Spinal cord (tissue), 10 donors: ENCODE results near the gene PDZD7. TPM values are rescaled to one million over a fixed set of nuclear protein-coding genes. Genes with fewer than 3 reads are reported as not detected.

ENCODE experiments used
- DNase-seq, 6 donors: peaks; one replicate each; pipeline versions ENCODE4 v3.0.0 to v3.0.0-alpha.2; 2013 to 2015; ENCODE audit warnings: low spot score in 6 of 6, low read depth in 4 of 6
- H3K27ac ChIP-seq: one replicate; pipeline ENCODE4 v1.5.1; 2013; ENCODE audit warnings: low read depth, low read length, control low read depth
- H3K27me3 ChIP-seq: one replicate; pipeline ENCODE4 v1.6.1; 2013; ENCODE audit warnings: low read length; ENCODE audit not compliant: control insufficient read depth, insufficient read depth
- H3K36me3 ChIP-seq: one replicate; pipeline ENCODE4 v1.6.1; 2013; ENCODE audit warnings: low read length; ENCODE audit not compliant: control insufficient read depth, insufficient read depth
- H3K4me1 ChIP-seq: one replicate; pipeline ENCODE4 v1.6.1; 2013; ENCODE audit warnings: low read length; ENCODE audit not compliant: control insufficient read depth, insufficient read depth
- H3K4me3 ChIP-seq: one replicate; pipeline ENCODE4 v1.5.1; 2013; ENCODE audit warnings: low read depth, low read length, control low read depth
- H3K9me3 ChIP-seq: one replicate; pipeline ENCODE4 v1.6.1; 2013; ENCODE audit warnings: low read length; ENCODE audit not compliant: control insufficient read depth, insufficient read depth
- WGBS: methylation state at CpG from one replicate; pipeline ENCODE4 v1.1.5; 2013; ENCODE audit warnings: missing lambda C conversion rate; ENCODE audit not compliant: insufficient coverage; 5-methylcytosine and 5-hydroxymethylcytosine counted together
- polyA plus RNA-seq, 2 donors: library from polyadenylated mRNA; unstranded; fragments of 120-200 nt; gene quantifications; one replicate each; pipeline ENCODE4 v1.2.1, GENCODE V29; 2013; ENCODE audit not compliant: insufficient read length in 2 of 2
- total RNA-seq, 2 donors: library from RNA; depleted of rRNA in 1 of 2; stranded (reverse); fragments of 120-200 nt in 1 of 2; fragments of >200 nt in 1 of 2; gene quantifications; one replicate each; pipeline versions ENCODE4 v1.2.3 to v1.2.4, GENCODE V29; 2013 to 2014
- donor health status: healthy.

Gene PDZD7
- total and polyA plus RNA-seq, 4 donors = 5.0 to 13.9 (median 9.6) TPM

- Histone ChIP-seq H3K27me3 (peaks cover 60% of the 10 kb centered on the region), H3K4me1 (peaks cover 58% of the 10 kb centered on the region), H3K27ac (peak overlapping the region; percentile 93), H3K9me3 (no peaks in the 10 kb centered on the region), H3K36me3 (no peaks in the 10 kb centered on the region), H3K4me3 (peak overlapping the region; percentile 89)
- peak in 2 of 6 donors; percentile 46 to 54 for DNase-seq
- 2% methylated on average over 58 of the region's 63 CpGs for WGBS
Measured at GRCh38 chr10:101062232-101063049, 31.5 kb upstream of the PDZD7 start.

GRCh38 chr10:101061624-101062231 lies 30.8 kb upstream of the PDZD7 start, which contains the start of gene KAZALD1:
Gene KAZALD1 (plus strand): TSS chr10:101061989. CDS start chr10:101062593, 604 bp downstream.
- Histone ChIP-seq H3K4me1 (peaks cover 51% of the 10 kb centered on the region), H3K36me3 (no peaks in the 10 kb centered on the region), H3K27ac (peak within 1 kb of the TSS; percentile 93), H3K27me3 (peaks cover 54% of the 10 kb centered on the region), H3K9me3 (no peaks in the 10 kb centered on the region), H3K4me3 (peak within 1 kb of the TSS; percentile 89)
- WGBS = 17% methylated on average over 29 of the region's 31 CpGs
- peak in 2 of 6 donors; percentile 34 to 70 for DNase-seq

- H3K4me1 ChIP-seq = peaks cover 44% of the 10 kb centered on the region
- peak overlapping the region; percentile 89 for H3K4me3 ChIP-seq
- H3K36me3 ChIP-seq = no peaks in the 10 kb centered on the region
- H3K27me3 ChIP-seq = peaks cover 48% of the 10 kb centered on the region
- H3K9me3 ChIP-seq = no peaks in the 10 kb centered on the region
- WGBS = under 1% methylated on average over 67 of the region's 67 CpGs
- peak overlapping the region; percentile 93 for H3K27ac ChIP-seq
- peak in 4 of 6 donors; percentile 85 to 97 (median 92) for DNase-seq
Measured at GRCh38 chr10:101060951-101061623, 30.2 kb upstream of the PDZD7 start.

GRCh38 chr10:101060036-101060950 lies 29.4 kb upstream of the PDZD7 start:
- Histone ChIP-seq H3K27ac (peak overlapping the region; percentile 93), H3K27me3 (peaks cover 40% of the 10 kb centered on the region), H3K9me3 (no peaks in the 10 kb centered on the region), H3K36me3 (no peaks in the 10 kb centered on the region), H3K4me1 (peaks cover 42% of the 10 kb centered on the region), H3K4me3 (peak overlapping the region; percentile 89)
- under 1% methylated on average over 30 of the region's 37 CpGs for whole genome bisulfite sequencing
- DNase-seq = peak; percentile 91 to 99 (median 96)

- Histone ChIP-seq H3K4me1 (peaks cover 13% of the 10 kb centered on the region), H3K27me3 (peaks cover 10% of the 10 kb centered on the region), H3K9me3 (no peaks in the 10 kb centered on the region), H3K27ac (no peak overlapping the region), H3K4me3 (no peak overlapping the region), H3K36me3 (no peaks in the 10 kb centered on the region)
- no CpG with 5 or more reads among the region's 4 CpGs for WGBS
- no peak for DNase-seq
Measured at GRCh38 chr10:101056365-101057151, 25.6 kb upstream of the PDZD7 start.

GRCh38 chr10:101055411-101055810 lies 24.5 kb upstream of the PDZD7 start:
- WGBS = 86% methylated on average over 2 of the region's 4 CpGs
- no peak for DNase-seq

GRCh38 chr10:101054876-101055275 lies 23.9 kb upstream of the PDZD7 start:
- no peaks in the 10 kb centered on the region for H3K36me3 ChIP-seq
- no peak for DNase-seq
- WGBS = 93% methylated on average over 4 of the region's 5 CpGs
- peaks cover 24% of the 10 kb centered on the region for H3K27me3 ChIP-seq
- no peaks in the 10 kb centered on the region for H3K9me3 ChIP-seq
- H3K4me1 ChIP-seq = peaks cover 10% of the 10 kb centered on the region
- no peak overlapping the region for H3K27ac ChIP-seq
- H3K4me3 ChIP-seq = no peak overlapping the region

More at GRCh38 chr10:101055411-101055810, 24.5 kb upstream of the PDZD7 start:
- Histone ChIP-seq H3K27me3 (peaks cover 18% of the 10 kb centered on the region), H3K4me3 (no peak overlapping the region), H3K36me3 (no peaks in the 10 kb centered on the region), H3K27ac (no peak overlapping the region), H3K9me3 (no peaks in the 10 kb centered on the region), H3K4me1 (peaks cover 11% of the 10 kb centered on the region)

GRCh38 chr10:101054351-101054750 lies 23.4 kb upstream of the PDZD7 start:
- WGBS = no CpG with 5 or more reads among the region's 1 CpG
- H3K27ac ChIP-seq = no peak overlapping the region

More at GRCh38 chr10:101054351-101054750, 23.4 kb upstream of the PDZD7 start:
- Histone ChIP-seq H3K4me3 (no peak overlapping the region), H3K4me1 (peaks cover 10% of the 10 kb centered on the region), H3K27me3 (peaks cover 29% of the 10 kb centered on the region), H3K36me3 (no peaks in the 10 kb centered on the region), H3K9me3 (no peaks in the 10 kb centered on the region)
- no peak for DNase-seq
